ENCODE data around the gene HMBS. TPM values are rescaled to one million over a fixed set of nuclear protein-coding genes. Genes with fewer than 3 reads are reported as not detected.

Gene HMBS
- total RNA-seq, 2 experiments from 2014 or later: 33.6 to 36.1 TPM

DNA sequence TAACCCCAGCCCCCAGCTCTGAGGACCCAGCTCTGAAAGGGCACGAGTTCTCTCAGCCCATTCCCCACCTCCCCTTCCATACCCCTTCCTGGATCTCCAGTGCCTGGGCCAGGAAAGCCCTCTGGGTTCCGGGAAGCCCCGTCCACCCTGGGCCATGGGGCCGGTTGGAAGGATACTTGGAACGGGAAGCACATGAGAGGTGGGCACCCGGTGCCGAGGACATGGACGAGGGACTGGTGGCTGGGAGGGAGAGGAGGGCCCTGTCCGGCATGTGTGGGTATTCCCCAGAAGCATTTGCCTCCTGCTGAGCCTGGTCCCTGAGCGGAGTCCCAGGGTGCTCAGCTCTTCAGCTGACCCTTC is 31.5 kb downstream of the HMBS start:
- peaks cover 41% of the 10 kb centered on the region for H3K36me3 Mint-ChIP-seq (ENCODE audit: low read depth)
- ChIA-PET POLR2A (interaction anchor here (0.6 to 2.9 kb wide), 9 partner anchors 10 to 119 kb away, joined by 3 to 19 read pairs (median 3); partner anchors contain the start of genes C2CD2L, CENATAC and TRAPPC4), CTCF (interaction anchor here (0.8 kb wide), 1 partner anchor 207 kb away, joined by 3 read pairs; no protein-coding TSS in a partner anchor)
- intact Hi-C loops (cut with micrococcal nuclease): no loop called here
- TF ChIP-seq, protein P1, sequence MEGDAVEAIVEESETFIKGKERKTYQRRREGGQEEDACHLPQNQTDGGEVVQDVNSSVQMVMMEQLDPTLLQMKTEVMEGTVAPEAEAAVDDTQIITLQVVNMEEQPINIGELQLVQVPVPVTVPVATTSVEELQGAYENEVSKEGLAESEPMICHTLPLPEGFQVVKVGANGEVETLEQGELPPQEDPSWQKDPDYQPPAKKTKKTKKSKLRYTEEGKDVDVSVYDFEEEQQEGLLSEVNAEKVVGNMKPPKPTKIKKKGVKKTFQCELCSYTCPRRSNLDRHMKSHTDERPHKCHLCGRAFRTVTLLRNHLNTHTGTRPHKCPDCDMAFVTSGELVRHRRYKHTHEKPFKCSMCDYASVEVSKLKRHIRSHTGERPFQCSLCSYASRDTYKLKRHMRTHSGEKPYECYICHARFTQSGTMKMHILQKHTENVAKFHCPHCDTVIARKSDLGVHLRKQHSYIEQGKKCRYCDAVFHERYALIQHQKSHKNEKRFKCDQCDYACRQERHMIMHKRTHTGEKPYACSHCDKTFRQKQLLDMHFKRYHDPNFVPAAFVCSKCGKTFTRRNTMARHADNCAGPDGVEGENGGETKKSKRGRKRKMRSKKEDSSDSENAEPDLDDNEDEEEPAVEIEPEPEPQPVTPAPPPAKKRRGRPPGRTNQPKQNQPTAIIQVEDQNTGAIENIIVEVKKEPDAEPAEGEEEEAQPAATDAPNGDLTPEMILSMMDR (IDR thresholded peaks at IDR 0.05): no peak
- ATAC-seq (no peak), DNase-seq (no peak)
- H3K27me3 Mint-ChIP-seq: no peaks in the 10 kb centered on the region
- peak overlapping the region; percentile 96 for H3K27ac Mint-ChIP-seq
- peaks cover 31% of the 10 kb centered on the region for H3K4me1 Mint-ChIP-seq (ENCODE audit: low read depth)
- H3K4me3 Mint-ChIP-seq: peak overlapping the region; percentile 73
- no peaks in the 10 kb centered on the region for H3K9me3 Mint-ChIP-seq

DNA sequence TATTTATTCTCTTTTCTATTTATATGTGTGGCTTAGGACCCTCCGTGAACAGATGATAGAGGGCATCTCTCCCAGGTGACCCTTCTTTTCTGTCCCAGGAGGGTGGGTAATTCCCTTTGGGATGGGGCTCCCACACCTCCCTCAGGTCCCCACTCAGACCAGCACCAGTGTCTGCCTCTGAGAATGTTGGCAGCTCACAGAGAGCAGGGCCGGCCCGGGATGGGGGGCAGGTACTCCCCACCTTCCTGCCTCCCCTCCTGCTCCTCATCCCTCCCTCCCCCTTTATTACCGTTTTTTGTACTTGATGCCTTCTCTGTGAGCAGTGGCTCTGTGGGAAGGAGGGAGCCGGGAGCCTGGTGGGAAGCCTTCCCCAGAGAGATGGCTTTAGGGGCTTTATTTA is 31.9 kb downstream of the HMBS start:
- H3K27me3 Mint-ChIP-seq: no peaks in the 10 kb centered on the region
- peaks cover 31% of the 10 kb centered on the region for H3K4me1 Mint-ChIP-seq (ENCODE audit: low read depth)
- CTCF ChIA-PET: no interaction called here
- POLR2A ChIA-PET: interaction anchor here (0.6 to 2.9 kb wide), 7 partner anchors 10 to 119 kb away, joined by 3 to 19 read pairs (median 3); partner anchors contain the start of genes C2CD2L, CENATAC and TRAPPC4
- intact Hi-C loops (cut with micrococcal nuclease): no loop called here
- ATAC-seq (no peak), DNase-seq (no peak)
- H3K36me3 Mint-ChIP-seq (ENCODE audit: low read depth): peaks cover 40% of the 10 kb centered on the region
- H3K27ac Mint-ChIP-seq: peak overlapping the region; percentile 61
- H3K4me3 Mint-ChIP-seq: peak overlapping the region; percentile 73
- TF ChIP-seq, protein P1 (IDR thresholded peaks at IDR 0.05): no peak
- H3K9me3 Mint-ChIP-seq: no peaks in the 10 kb centered on the region

DNA sequence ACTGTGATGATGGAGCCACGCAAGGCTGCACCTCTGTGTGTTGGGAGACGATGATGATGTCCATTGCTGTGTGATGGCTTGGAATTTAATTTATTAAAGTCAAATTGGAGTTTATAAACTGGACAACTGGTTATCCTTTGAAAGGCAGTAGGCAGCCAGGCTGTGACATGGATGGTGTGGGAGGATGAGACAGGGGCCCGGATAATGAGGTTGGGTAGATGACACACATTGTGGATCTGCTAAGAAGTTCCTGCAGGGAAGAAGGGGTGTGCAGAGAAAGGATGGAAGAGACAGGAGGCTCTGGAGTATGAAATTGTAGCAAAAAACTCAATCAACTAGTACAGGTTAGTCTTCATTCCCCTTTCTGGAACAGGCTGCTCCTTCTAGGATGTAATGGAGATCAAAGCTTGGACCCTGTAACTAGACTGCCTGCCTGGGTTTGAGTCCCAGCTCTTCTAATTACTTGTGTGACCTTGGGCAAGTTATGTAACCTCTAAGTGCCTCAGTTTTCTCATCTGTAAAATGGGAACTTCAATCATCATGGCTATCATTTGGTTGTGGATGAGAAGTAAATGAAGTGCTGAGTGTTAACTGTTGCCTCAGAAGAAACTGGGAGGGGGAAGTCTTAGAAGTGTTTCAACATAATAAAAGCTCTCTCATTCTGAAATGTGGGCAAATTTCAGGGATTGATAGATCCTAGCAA is 32.5 kb downstream of the HMBS start:
- Mint-ChIP-seq H3K36me3 (ENCODE audit: low read depth) (peaks cover 36% of the 10 kb centered on the region), H3K4me3 (no peak overlapping the region), H3K9me3 (no peaks in the 10 kb centered on the region), H3K27me3 (no peaks in the 10 kb centered on the region), H3K27ac (peak overlapping the region; percentile 37), H3K4me1 (ENCODE audit: low read depth) (peaks cover 34% of the 10 kb centered on the region)
- CTCF ChIA-PET: interaction anchor here (0.9 to 1.3 kb wide), 2 partner anchors 15 to 50 kb away, joined by 3 to 5 read pairs; partner anchors contain the start of genes DPAGT1 and VPS11
- ATAC-seq (no peak), DNase-seq (no peak)
- intact Hi-C loops (cut with micrococcal nuclease): no loop called here
- POLR2A ChIA-PET: interaction anchor here (0.6 to 2.9 kb wide), 9 partner anchors 8 to 120 kb away, joined by 3 to 19 read pairs (median 3); partner anchors contain the start of genes C2CD2L, CENATAC and TRAPPC4
- TF ChIP-seq, protein P1 (IDR thresholded peaks at IDR 0.05): no peak

DNA sequence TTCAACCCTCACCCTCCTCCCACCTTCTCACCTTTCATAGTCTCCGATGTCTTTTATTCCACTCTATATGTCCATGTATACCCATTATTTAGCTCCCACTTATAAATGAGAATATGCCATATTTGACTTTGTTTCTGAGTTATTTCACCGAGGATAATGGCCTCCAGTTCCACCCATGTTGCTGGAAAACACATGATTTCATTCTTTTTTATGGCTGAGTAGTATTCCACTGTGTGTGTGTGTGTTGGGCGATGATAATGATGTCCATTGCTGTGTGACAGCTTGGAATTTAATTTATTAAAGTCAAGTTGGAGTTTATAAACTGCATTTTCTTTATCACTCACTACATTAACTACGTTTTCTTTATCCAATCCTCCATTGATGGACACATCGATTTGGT is 33.5 kb downstream of the HMBS start:
- ChIA-PET CTCF (interaction anchor here (0.8 to 1.3 kb wide), 6 partner anchors 8 to 88 kb away, joined by 3 to 5 read pairs (median 4); partner anchors contain the start of genes CBL and VPS11), POLR2A (interaction anchor here (0.6 to 6.2 kb wide), 6 partner anchors 7 to 159 kb away, joined by 3 to 46 read pairs (median 4); partner anchors contain the start of gene C2CD2L)
- TF ChIP-seq, protein P1 (IDR thresholded peaks at IDR 0.05): no peak
- ATAC-seq: no peak
- DNase-seq: no peak
- Mint-ChIP-seq H3K4me3 (no peak overlapping the region), H3K27me3 (no peaks in the 10 kb centered on the region), H3K9me3 (no peaks in the 10 kb centered on the region), H3K27ac (no peak overlapping the region), H3K4me1 (ENCODE audit: low read depth) (peaks cover 38% of the 10 kb centered on the region), H3K36me3 (ENCODE audit: low read depth) (peaks cover 32% of the 10 kb centered on the region)
- intact Hi-C loops (cut with micrococcal nuclease): no loop called here

DNA sequence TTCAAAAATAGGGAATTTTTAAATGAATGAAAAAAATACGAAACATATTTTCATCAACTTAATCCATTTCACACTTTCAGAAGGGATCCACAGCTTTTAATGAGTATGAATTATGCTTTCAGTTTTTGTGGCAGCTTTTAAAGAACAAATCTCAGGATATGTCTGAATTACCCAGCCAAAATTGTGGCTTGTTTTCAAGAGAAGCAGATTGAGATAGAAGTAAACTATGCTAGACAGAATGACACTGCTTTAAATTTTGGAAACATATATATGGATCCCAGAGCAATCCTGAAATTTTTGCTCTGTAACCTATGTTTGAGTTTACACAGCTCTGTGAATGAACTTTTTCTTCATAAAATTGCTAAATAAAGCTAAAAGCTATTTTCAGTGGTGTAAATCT is 34.3 kb downstream of the HMBS start:
- no peaks in the 10 kb centered on the region for H3K27me3 Mint-ChIP-seq
- ChIA-PET POLR2A (interaction anchor here (0.6 to 6.2 kb wide), 5 partner anchors 8 to 1149 kb away, joined by 3 to 46 read pairs (median 3); partner anchors contain the start of gene C2CD2L), CTCF (interaction anchor here (0.8 to 1.2 kb wide), 5 partner anchors 9 to 87 kb away, joined by 3 to 5 read pairs (median 4); partner anchors contain the start of gene CBL)
- TF ChIP-seq, protein P1 (IDR thresholded peaks at IDR 0.05): no peak
- intact Hi-C loops (cut with micrococcal nuclease): no loop called here
- H3K4me3 Mint-ChIP-seq: no peak overlapping the region
- H3K27ac Mint-ChIP-seq: no peak overlapping the region
- H3K9me3 Mint-ChIP-seq: no peaks in the 10 kb centered on the region
- ATAC-seq: no peak
- DNase-seq: no peak
- peaks cover 28% of the 10 kb centered on the region for H3K36me3 Mint-ChIP-seq (ENCODE audit: low read depth)
- H3K4me1 Mint-ChIP-seq (ENCODE audit: low read depth): peaks cover 37% of the 10 kb centered on the region
